SHP77 (cell line): ENCODE measurements around the gene UST.
"Not testable (repeated sequence)": the region's sequence is repeated elsewhere in the genome, so short reads cannot be mapped to it uniquely, and the experiment has no call there.

Experiments used
- DNase-seq, 2 experiments: peaks; one replicate each; lab custom pipeline; 2025; lab: John Stamatoyannopoulos, UW

The UST gene

GRCh38 chr6:148868314-148868713, 121.5 kb downstream of the UST start:
- DNase-seq: no peak

- DNase-seq: no peak
These were observed 122.1 kb downstream of the UST start for GRCh38 chr6:148868901-148869300.

- DNase-seq: no peak
These were observed 122.8 kb downstream of the UST start for GRCh38 chr6:148869585-148869984.

- no peak for DNase-seq
These were observed 126.3 kb downstream of the UST start for GRCh38 chr6:148873154-148873553.

DNA sequence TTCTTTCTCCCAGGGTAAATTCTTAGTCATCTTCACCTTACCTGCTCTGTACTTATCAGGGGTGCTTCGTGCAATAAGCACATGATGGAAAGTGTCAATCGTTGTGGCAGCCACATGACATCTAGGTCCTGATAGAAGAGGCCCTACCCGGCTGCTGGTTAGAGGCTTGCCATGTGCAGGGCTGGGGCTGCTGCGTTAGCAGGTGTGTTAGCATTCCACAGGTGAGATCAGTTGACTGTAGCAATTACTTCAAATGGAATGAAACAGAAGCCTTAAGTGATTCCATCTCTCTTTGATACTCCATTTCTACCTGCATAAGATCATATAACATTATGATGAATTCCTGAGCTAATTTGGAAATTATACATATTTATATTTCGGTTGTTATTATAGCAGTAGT, 127.0 kb downstream of the UST start:
- no peak for DNase-seq

DNA sequence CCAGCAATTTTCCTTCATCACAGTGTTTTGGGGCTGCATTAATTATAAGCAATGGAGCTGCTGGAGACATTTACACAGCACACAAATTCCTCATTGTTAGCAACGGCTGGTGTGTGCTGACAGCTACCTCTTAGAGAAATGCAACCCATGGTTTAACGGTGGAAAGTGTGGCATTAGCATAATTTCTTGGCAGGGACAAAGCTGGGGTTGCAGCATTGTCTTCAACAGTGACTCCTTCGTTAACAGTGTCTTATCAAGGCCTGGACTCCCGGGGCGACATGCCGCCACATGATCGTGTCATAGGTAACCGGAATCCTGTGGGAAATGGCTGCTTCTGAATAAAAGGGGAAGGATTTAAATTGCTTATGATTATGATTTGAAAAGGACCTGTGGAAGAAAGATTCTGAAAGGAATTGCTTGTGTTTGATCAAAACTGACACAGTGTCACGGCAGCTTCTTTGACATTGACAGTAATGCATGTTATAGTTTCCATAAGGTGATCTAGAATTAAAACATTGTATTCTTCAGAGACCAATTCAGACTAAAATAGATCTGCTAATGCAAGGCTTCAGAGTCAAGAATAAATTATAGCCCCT, 128.0 kb downstream of the UST start:
- no peak for DNase-seq

DNA sequence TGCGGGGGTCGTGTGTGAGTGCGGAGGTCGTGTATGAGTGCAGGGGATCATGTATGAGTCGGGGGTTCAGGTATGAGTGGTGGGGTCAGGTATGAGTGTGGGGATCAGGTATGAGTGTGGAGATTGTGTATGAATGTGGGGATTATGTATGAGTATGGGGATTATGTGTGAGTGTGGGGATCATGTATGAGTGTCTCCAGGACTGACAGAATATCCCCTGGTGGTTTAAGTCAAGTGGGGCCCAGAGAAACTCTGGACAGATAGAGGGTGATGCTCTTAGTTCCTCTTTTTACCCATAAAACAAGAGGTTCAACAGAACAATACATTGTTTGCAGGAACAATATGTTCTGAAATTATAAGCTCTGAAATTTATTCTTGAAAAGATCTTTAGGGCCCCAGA, 131.9 kb downstream of the UST start:
- no peak for DNase-seq

DNA sequence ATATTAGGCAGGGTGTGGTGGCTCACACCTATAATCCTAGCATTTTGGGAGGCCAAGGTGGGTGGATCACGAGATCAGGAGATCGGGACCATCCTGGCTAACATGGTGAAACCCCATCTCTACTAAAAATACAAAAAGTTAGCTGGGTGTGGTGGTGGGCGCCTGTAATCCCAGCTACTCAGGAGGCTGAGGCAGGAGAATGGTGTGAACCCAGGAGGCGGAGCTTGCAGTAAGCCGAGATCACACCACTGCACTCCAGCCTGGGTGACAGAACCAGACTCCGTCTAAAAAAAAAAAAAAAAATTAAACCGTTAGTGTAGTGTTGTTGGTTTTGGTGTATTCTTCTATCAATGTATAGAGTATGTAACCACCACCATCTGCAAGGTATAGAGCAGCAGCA, 133.9 kb downstream of the UST start:
- DNase-seq: not testable (repeated sequence)

DNA sequence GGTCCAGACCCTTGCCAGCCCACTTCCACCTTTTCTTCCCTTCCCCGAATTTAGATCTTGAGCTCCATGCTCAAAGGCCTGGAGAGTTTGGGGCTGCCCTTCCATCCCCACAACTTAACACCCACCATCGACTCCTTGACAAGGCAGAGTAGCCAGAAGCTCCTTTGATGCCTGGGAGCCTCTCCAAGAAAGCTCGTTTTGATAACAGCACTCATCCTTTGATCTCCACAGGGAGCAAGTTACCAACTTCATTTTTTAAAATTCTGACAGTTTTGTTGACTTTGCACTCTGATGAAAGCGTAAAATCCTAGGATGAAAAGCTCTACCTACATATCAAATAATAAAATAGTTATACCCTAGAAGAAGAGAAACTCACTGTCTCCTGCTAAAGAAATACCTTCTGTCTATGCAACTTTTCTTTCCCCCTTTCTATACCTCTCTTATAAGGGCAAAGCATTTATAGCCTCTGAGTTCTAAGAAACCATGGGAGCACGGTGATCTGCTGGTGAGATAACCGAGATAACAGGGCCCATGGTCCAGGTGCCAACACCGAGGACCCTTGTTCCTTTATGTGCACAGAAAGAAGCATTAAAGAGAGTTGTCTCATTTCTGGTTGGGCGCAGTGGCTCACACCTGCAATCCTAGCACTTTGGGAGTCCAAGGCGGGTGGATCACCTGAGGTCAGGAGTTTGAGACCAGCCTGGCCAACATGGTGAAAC, 134.9 kb downstream of the UST start:
- no peak for DNase-seq

DNA sequence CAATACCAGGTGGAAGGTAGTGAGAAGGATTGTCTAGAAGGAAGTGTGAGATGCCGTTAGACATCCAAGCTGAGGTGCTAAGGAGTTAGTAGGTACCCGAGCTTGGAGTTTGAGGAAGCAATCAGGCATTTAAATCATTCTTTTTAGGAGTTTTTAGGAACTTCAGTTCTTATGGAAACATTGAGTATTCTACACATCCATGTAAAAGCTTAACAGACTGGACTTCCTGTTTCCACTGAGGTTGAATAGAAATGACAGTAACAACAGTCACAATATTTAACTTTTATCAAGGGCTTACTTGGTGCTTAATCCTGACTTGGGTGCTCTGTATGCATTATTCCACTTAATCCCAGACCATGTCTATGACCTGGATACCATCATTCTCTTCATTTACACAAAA, 136.4 kb downstream of the UST start:
- DNase-seq: no peak

DNA sequence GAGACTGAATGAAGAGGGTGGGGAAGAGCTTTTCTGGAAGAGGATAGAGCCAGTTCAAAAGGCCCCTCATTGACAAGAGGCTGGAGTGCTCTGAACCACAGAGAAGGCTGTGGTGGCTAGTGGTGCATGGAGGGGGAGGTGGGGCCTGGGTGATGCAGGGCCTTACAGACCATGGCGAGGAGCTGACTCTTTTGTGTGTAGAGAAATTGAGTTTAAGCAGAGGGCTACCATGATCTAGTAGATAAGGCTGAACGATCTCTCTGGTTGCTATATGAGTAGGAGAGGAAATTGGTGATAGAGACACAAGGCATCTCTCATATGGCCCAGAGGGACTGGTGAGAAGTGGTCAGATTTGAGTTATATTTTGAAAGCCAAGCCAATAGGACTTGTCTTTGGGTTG, 137.6 kb downstream of the UST start:
- DNase-seq: no peak

DNA sequence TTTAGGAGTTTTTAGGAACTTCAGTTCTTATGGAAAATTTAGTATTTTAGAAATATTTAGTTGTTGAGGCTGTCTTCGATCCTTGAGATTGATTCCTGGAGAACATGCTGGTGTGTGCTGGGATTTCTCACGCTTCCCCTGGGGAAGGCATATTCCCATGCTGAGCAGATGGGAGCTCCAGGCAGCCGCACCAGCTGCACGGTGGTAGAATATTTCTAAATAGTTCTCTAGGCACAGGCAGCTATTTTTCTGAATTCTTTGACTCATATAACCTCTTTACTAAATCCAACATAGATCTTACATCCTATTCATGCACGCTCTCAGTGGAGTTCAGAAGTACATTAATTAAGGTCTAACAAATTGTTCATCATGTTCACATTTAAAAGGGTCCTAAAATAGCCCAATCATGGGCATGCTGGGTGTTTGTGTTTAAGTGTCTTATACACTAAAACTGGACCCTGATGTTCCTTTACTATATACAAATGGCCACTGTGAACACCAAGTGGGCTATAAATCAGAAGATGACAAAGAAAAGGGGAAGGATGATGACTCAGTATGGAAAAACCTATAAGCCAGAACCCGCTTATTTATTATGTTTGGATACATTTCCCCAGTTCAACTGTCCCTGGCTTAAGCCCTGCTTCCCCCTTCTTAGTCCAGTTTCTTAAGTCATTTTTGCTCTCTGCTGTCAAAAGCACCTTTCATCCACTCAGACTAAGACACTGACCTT, 138.5 kb downstream of the UST start:
- no peak for DNase-seq

DNA sequence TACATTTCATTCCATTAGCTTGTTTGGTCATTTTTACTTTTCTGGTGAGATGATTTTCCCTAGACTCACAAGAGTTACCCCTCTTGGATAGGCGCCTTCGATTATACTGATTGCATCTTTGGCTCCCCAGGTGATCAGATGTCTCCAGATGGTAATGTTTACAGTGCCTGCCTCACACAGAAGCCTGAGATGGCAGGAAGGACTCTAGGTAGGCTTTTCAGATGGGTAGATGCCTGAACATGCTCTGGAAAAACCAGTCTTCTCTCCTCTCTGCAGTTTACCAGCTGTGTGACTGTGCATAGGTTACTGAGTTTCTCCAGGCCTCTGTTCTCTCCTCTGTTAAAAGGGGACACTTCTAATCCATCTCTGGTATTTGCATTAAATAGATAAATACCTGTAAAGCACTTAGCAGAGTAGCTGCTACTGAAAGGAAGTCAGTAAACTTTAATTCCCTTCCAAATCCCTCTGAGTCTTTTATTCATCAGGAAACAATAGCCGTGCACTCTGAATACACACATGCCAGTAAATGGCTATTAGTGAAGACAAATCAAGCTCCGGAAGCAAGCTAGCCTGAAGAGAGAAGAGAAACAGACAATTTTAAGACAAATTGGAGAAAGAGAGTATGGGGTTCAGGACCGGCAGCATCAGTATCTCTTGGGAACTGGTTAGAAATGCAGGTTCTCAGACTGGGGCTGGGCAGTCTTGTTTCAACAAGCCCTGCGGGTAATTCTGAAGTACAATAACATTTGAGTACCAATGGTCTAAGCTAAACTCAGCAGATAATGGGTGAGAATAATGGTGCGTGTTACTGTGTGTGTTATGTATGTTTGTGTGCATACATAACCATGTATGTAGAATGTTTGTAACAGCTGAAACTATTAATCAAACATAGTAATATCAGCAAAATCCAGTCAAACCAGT, 139.4 kb downstream of the UST start:
- DNase-seq: no peak

GRCh38 chr6:148887181-148887580, 140.4 kb downstream of the UST start:
- no peak for DNase-seq

- DNase-seq: no peak
These were observed 142.0 kb downstream of the UST start for GRCh38 chr6:148888856-148889255.

- no peak for DNase-seq
These were observed 143.3 kb downstream of the UST start for GRCh38 chr6:148890096-148890495.

DNA sequence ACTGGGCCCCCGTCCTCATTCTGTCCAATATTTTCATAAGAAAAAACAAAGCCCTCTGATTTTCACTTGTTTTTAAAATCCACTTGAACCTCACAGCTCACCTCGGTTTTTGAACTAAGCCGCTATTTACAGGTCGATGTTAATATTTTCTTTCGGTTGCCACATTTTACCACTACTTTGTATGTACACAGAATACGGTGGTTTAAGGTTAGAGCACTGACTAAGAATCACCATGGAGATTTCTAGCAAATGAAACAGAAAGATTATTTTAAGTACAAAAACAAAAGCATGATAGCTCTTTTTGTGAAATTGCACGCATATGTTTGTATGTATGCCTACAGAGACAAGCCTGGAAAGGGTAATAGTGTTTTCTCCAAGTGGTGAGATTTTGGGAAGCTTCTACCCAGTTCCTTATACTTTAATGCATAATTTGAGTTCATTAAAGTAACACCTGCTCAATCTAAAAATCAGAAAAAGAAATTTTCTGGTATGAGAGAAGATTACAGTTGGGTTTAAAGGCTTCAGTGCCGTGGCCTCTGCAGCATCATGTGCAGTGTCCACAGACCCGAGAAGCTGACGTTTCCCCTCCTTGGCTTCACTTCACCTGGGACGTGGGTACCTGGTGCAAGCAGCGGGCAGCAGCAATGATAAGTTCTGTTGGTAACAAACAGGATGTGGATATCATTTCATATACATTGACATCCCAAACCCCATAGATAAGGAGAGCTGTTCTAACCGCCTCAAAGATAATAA, 144.0 kb downstream of the UST start:
- no peak for DNase-seq

DNA sequence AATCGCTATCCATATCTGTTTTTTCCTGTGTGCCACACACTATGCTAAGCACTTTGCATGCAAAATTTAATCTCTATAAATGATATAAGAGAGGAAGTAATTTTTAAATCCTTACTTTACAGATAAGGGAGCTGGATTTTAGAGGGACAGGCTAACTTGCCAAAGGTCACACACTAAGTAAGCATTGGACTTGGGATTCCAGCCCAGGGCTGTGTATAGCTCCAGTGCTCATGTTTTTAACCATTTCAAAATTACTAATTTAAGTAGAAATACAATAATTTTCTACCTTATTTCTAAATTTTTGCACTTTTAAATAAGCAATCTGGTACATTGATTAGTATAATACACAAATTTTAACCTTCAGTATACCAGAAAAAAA, 144.6 kb downstream of the UST start:
- no peak for DNase-seq

DNA sequence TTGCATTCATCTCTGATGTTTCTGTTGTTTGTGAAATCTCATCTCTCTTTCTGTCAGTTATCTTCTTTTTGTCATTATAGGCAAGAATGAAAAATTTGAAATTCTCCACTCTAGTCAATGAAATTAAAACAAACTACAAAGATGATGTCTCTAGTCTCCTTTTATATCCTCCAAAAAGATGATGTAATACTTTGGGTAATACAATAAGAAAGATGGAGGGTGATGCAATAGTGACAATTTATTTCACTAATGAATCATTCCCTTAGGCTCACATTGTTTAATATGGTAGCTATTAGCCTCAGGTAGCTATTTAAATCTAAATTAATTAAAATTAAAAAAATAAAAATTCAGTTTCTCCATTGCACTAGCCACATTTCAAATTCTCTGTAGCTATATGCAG, 145.4 kb downstream of the UST start:
- DNase-seq: no peak

DNA sequence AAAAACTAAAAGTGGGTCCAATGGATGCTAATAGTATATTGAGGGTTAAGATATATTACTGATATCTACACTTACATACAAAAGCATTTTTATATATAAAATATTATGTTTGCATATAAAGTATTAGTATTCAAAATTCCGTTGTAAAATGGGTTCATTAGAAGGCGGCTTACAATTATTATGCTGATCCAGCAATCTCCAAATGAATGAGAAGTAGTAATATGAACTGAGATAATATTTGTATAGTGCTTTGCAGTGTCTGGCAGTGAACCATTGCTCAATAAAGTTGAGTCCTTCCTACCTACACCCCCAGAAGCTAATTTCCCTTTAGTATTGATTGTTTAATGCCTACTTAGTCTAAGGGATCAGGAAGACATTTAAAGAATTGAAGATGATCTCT, 146.2 kb downstream of the UST start:
- DNase-seq: no peak

DNA sequence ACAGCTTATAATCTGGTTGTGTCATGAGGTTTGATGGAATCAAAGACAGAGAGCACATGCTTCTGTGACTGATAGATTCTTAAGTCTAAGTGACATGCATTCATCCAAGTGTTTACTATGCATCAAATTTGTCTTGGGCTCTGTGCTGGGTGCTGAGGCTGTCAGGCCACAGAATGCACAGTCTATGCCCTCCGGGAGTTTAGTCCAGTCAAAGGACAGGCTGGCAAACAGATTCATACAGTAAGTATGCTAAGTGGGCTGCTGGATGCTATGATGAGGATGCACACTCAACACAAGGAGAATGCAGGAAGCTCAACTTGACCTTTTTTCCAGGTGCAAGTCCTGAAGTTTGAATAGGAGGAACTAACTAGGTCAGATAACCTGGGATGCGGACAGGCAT, 146.7 kb downstream of the UST start:
- DNase-seq: no peak
